ENCODE data around the gene ZNF483. TPM values are rescaled to one million over a fixed set of nuclear protein-coding genes. Genes with fewer than 3 reads are reported as not detected.
"Not testable (repeated sequence)": the region's sequence is repeated elsewhere in the genome, so short reads cannot be mapped to it uniquely, and the experiment has no call there.

The ZNF483 gene
- total RNA-seq, 3 donors from 2014 or later, result 5.9 to 24.9 (median 16.4) TPM

DNA sequence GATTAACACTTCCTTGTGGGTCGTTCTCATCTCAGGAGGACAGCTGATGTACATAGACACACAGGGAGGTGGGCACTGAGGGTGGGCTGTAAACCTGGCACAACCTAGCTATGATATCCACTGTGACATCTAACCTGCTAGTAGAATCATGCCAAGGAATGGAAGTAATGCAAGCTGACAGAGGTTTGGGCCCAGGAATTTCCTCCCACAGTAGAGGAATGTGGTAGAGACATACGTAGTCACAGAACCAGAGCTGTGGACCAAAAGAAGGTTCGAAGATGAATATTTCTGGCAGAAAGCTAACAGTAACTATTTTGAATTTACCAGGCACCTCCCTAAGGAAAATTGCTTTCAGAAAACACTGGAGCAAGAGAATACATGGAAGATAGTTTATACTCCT lies 90.9 kb downstream of the ZNF483 start:
- no peak for DNase-seq (ENCODE audit: low spot score in 2 of 2)
- H3K4me3 ChIP-seq, result no peak overlapping the region
- peak overlapping the region in 1 of 2 donors; percentile 7 for H3K27ac ChIP-seq
- H3K36me3 ChIP-seq, result no peaks in the 10 kb centered on the region
- no peaks in the 10 kb centered on the region for H3K27me3 ChIP-seq
- no peaks in the 10 kb centered on the region for H3K9me3 ChIP-seq
- peaks cover 0 to 7% of the 10 kb centered on the region in 2 donors for H3K4me1 ChIP-seq
- intact Hi-C loops (cut with DNase I; ENCODE audit: low total_unique reads), result no loop called here
- TF ChIP-seq POLR2AphosphoS5 (IDR thresholded peaks at IDR 0.05), result no peak
- no peak for TF ChIP-seq POLR2A (IDR thresholded peaks at IDR 0.05)
- no peak for TF ChIP-seq CTCF (IDR thresholded peaks at IDR 0.05)

- intact Hi-C loops (cut with DNase I; ENCODE audit: low total_unique reads); H3K9me3 ChIP-seq; DNase-seq (ENCODE audit: low spot score in 2 of 2); H3K27ac ChIP-seq; H3K36me3 ChIP-seq; H3K4me1 ChIP-seq; H3K27me3 ChIP-seq; H3K4me3 ChIP-seq: not testable (repeated sequence)
Measured at GRCh38 chr9:111617349-111617748, 92.4 kb downstream of the ZNF483 start.

- Histone ChIP-seq H3K27ac (no peak overlapping the region), H3K9me3 (no peaks in the 10 kb centered on the region), H3K4me1 (no peaks in the 10 kb centered on the region), H3K4me3 (no peak overlapping the region), H3K36me3 (no peaks in the 10 kb centered on the region), H3K27me3 (no peaks in the 10 kb centered on the region)
- DNase-seq (ENCODE audit: low spot score in 2 of 2), result no peak
- intact Hi-C loops (cut with DNase I; ENCODE audit: low total_unique reads), result no loop called here
- TF ChIP-seq POLR2A (IDR thresholded peaks at IDR 0.05) (no peak), CTCF (IDR thresholded peaks at IDR 0.05) (peak; percentile 41 to 94 (median 76))
Measured at GRCh38 chr9:111621895-111622480, 97.0 kb downstream of the ZNF483 start.

- intact Hi-C loops (cut with DNase I; ENCODE audit: low total_unique reads), result no loop called here
- H3K4me1 ChIP-seq, result no peaks in the 10 kb centered on the region
- no peak for DNase-seq (ENCODE audit: low spot score in 2 of 2)
- TF ChIP-seq POLR2A (IDR thresholded peaks at IDR 0.05) (no peak), POLR2AphosphoS5 (IDR thresholded peaks at IDR 0.05) (no peak), CTCF (IDR thresholded peaks at IDR 0.05) (no peak)
- H3K27me3 ChIP-seq, result no peaks in the 10 kb centered on the region
- H3K27ac ChIP-seq, result no peak overlapping the region
- H3K9me3 ChIP-seq, result no peaks in the 10 kb centered on the region
- no peaks in the 10 kb centered on the region for H3K36me3 ChIP-seq
- no peak overlapping the region for H3K4me3 ChIP-seq
Measured at GRCh38 chr9:111622626-111623025, 97.6 kb downstream of the ZNF483 start.

Other genes starting within 250 kb of the ZNF483 start
- under 1 TPM in 1 of 3 donors, not detected in 2; 0.48 TPM for gene OR2K2, start 195.0 kb upstream of the ZNF483 start, total RNA-seq
- 100 to 1,000 TPM in 1 of 3 donors, 10 to 100 TPM in 2; 91.6 to 159 (median 94.1) TPM for gene ECPAS, start 40.8 kb upstream of the ZNF483 start, total RNA-seq
- 10 to 100 TPM; 30.0 to 87.1 (median 68.2) TPM for gene PTGR1, start 74.5 kb downstream of the ZNF483 start, total RNA-seq
- gene DNAJC25, start 106.2 kb downstream of the ZNF483 start, total RNA-seq, result 10 to 100 TPM; 10.5 to 13.0 (median 11.7) TPM
- gene GNG10, start 136.4 kb downstream of the ZNF483 start, total RNA-seq, result 10 to 100 TPM; 53.4 to 95.7 (median 91.4) TPM

All from breast epithelium (tissue), 4 donors.